Mammary epithelial cell (primary cell): ENCODE results near the gene RPL10A.
"Not testable (repeated sequence)": the region's sequence is repeated elsewhere in the genome, so short reads cannot be mapped to it uniquely, and the experiment has no call there.

Experiments
- EZH2 ChIP-seq: IDR thresholded peaks from 2 replicates; pipeline ENCODE4 v1.6.1; 2012; ENCODE audit warnings: low read length, inconsistent platforms, borderline replicate concordance
- TF ChIP-seq, protein P1 (sequence below), 2 donors: IDR thresholded peaks in 1 of 2; conservative IDR thresholded peaks in 1 of 2; 2 replicates each; pipeline ENCODE4 v1.5.1; 2011 to 2012; ENCODE audit warnings: inconsistent platforms in 2 of 2, low read length in 2 of 2, mild to moderate bottlenecking in 2 of 2, control low read depth in 1 of 2, low read depth in 1 of 2; ENCODE audit not compliant: insufficient read depth in 1 of 2; ENCODE audit errors: extremely low read depth in 1 of 2

GRCh38 chr6:35432702-35433101 is 35.5 kb upstream of the RPL10A start:
- TF ChIP-seq, protein P1, sequence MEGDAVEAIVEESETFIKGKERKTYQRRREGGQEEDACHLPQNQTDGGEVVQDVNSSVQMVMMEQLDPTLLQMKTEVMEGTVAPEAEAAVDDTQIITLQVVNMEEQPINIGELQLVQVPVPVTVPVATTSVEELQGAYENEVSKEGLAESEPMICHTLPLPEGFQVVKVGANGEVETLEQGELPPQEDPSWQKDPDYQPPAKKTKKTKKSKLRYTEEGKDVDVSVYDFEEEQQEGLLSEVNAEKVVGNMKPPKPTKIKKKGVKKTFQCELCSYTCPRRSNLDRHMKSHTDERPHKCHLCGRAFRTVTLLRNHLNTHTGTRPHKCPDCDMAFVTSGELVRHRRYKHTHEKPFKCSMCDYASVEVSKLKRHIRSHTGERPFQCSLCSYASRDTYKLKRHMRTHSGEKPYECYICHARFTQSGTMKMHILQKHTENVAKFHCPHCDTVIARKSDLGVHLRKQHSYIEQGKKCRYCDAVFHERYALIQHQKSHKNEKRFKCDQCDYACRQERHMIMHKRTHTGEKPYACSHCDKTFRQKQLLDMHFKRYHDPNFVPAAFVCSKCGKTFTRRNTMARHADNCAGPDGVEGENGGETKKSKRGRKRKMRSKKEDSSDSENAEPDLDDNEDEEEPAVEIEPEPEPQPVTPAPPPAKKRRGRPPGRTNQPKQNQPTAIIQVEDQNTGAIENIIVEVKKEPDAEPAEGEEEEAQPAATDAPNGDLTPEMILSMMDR (conservative IDR thresholded peaks at IDR 0.05 in 1 of 2, IDR thresholded peaks at IDR 0.05 in 1 of 2; ENCODE audit: extremely low read depth in 1 of 2, insufficient read depth in 1 of 2, low read depth in 1 of 2, low read length in 2 of 2), result not testable (repeated sequence)
- TF ChIP-seq EZH2, result not testable (repeated sequence)
